Embryonic facial prominence (tissue), 1 donor: ENCODE data around the gene MERTK.
"Not testable (repeated sequence)": the region's sequence is repeated elsewhere in the genome, so short reads cannot be mapped to it uniquely, and the experiment has no call there.

Experiments
- DNase-seq: peaks from one replicate; pipeline ENCODE4 v3.0.0-alpha.2; 2016; ENCODE audit errors: extremely low spot score

Gene MERTK

DNA sequence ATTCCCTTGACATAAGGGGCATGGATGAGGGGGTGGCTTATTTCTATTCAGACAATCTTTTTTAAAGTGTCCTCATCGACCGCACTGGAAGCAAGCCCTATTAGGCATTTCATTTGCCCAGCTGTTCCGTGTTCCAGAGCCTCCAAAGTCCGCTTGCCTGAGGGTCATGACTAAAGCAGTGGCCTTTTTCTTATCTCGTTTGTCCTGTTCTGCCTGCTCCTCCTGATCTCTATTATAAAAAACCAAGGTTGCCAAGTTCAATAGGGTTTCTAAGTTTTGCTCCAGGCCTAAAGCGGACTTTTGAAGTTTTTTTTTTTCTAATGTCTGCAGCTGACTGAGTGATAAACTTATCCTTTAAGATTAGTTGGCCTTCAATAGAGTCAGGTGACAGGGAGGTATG is 143.1 kb downstream of the MERTK start:
- DNase-seq = not testable (repeated sequence)

- no peak for DNase-seq
Observed at GRCh38 chr2:112045446-112046014, 147.1 kb downstream of the MERTK start.

DNA sequence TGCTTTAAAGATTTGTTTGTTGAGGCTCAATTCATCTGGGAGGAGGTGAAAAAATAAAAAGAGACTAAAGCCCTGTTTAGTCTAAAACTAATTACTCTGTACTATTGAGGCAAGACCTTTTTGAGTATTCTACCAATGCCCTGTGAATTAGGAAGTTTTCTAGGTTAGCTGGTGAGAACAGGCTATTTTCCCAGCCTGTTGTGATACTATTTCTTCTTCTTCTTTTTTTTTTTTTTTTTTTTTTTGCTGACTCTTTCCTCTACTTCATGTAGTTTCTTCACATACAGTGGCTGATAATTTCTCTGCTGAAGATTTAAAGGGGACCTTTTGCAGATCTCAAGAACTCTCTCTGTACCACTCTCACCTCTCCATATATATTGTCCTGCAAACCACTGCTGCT is 147.8 kb downstream of the MERTK start:
- DNase-seq = no peak

GRCh38 chr2:112047537-112048235 is 149.3 kb downstream of the MERTK start:
- no peak for DNase-seq

- DNase-seq = no peak
Observed at GRCh38 chr2:112048236-112048592, 149.8 kb downstream of the MERTK start.

DNA sequence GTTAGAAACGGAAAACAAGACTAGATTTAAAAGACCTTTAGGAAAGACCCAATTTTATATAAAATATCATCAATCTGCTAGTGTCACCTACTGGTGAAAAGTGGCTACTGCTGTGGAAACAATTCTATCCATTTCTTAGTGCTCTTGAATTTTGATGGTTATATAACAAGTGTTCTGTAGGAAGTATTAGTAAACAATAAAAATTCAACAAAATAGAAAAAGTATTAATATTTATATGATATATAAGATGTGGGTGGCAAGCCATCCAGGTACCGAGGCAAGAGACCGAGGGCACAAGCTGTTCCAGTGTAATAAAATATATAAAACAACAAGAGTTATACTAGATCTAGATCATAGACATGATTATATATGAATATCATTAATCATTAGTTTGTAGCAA is 150.5 kb downstream of the MERTK start:
- DNase-seq = peak; percentile 71

- DNase-seq = no peak
Observed at GRCh38 chr2:112050316-112050715, 151.9 kb downstream of the MERTK start.

DNA sequence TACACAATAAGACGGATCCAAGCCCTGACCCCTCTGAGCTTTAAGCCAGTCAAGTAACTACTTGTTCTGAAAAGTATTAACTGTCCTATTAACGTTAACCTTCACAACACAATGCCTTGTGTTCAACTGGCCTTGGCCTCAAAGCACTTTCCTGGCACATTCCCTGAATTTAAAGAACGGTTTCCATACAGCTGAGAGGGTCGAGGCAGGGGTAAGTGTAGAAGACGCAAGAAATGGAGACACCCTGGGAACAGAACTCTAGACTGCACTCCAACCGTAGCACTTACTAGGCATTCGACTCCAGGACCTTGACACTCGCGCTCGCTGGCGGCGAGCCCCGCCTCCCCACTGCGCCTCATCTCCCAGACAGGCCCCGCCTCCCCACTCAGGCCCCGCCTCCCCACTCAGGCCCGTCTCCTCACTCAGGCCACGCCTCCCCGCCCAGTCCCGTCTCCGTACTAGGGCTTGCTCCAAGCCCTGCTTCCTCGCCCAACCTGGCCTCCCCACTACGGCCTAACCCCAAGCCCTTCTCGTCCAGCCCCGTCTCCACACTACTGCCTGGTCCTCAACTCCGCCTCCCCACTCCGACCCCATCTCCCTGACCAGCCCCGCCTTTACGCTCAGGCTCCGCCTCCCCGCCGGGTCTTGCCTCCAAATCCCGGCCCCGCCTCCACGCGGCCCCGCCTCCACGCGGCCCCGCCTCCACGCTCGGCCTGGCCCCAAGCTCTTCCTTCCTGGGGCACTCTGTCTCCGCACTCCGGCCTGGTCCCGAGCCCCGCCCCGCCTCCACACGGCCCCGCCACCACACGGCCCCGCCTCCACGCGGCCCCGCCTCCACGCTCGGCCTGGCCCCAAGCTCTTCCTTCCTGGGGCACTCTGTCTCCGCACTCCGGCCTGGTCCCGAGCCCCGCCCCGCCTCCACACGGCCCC is 155.8 kb downstream of the MERTK start:
- peak; percentile 91 for DNase-seq

DNA sequence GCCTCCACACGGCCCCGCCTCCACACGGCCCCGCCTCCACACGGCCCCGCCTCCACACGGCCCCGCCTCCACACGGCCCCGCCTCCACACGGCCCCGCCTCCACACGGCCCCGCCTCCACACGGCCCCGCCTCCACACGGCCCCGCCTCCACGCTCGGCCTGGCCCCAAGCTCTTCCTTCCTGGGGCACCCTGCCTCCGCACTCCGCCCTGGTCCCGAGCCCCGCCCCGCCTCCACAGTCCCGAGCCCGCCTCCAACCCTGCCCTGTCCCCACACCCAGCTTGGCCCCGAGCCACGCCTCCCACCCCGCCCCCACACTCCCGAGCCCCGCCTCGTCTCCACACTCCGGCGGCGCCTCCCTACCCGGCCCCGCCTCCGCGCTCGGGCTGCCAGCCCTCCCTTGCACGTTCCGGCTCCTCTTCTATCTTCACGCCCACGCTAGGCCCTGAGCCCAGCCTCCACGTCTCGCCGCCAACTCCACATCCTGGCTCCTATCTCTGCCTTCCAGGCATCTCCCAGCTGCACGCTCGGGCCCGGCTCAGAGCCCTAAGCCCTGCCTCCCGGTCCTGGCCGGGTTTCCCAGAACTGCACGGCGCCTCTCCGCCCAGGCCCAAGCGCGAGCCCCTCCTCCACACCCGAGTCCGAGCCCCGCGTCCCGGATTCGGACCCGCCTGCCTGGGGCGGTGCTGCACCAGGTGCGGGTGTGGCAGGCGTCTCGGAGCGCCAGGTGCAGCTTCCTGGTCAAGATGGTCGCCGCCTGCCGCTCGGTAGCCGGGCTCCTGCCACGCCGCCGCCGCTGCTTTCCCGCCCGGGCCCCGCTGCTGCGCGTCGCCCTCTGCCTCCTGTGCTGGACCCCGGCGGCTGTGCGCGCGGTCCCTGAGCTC is 156.7 kb downstream of the MERTK start, which contains the start of gene TMEM87B:
TMEM87B (plus strand) TSS at position 423 of the 883 bp plus-strand sequence; CDS start at position 746, 323 bp downstream.
- peak; percentile 93 for DNase-seq

DNA sequence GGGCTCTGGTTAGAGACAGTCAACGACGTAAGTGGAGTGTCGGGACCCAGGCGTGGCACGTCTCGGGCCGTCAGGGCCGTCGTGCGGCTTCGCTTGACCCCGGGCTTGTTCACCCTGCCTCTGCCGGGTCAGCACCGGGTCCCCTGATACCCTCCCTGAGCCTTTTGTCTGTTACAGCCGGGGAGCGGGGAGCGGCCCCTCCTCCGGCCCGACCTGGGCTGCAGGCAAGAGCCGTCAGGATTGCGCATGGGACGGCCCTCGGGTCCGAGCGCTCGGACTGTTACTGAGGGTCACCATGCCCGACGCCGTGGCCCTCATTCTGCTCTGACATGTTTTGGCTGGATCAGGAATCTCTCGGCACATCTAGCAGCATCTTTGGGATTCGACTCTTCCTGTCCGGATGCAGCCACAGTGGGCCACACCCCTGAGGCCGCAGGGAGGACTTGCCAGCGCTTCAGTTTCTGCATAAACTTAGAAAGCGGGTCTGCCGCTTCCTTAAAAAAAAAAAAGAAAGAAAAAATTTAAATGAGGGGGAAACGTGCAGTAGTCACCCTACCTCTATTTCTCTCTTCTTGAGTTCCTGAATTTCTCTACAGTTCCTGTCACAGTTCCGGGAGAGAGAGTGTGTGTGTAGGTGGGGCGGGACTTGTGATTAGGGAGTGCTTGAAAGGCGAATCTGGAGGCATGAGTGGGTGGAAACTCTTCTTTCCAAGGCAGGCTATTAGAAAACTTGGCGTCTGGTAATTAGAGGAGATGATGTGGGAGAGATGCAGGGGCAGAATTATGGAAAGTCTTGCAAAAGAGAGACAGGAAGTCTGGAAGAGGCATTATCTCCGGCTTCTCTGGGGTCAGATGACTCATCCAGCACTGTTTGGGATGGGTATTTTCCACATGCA is 157.6 kb downstream of the MERTK start:
- DNase-seq = peak; percentile 61

- DNase-seq = no peak
Observed at GRCh38 chr2:112056626-112056987, 158.2 kb downstream of the MERTK start.

- DNase-seq = no peak
Observed at GRCh38 chr2:112059671-112060070, 161.3 kb downstream of the MERTK start.

DNA sequence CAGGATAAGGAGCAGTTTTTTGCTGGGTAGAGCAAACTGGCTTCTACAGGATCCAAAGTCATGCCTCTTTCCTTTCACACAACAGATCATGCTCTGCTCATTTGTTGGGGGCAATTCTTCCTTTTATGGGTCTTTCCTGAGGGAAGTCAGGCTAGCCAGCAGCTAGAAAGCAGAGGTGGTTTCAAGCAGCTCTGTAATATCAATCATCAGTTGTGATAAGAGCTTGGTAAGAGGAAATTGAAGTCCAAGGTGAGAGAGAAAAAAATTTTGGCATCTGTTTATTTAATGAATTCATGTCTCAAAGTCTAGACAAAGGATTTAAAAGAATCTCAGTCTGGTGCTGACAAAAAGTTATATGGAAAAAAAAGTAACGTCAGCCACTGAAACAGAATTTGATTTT is 162.9 kb downstream of the MERTK start:
- DNase-seq = no peak

DNA sequence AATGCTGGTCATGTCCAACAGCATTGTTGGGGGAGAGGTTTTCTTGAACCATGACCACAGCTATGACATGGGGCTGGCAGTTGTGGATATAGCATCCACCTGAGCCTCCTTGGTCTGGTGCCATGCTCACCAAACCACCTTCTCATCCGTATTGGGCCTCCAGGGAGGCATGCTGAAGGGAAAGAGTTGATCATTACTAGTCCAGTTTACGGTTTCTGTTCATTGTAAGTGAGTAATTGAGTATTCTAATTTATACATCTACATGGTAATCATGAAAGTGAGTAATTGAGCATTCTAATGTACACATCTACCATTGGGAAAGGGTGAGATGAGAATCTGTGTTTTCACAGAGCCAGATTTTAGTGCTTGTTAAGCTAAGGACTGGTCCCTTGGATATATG is 163.4 kb downstream of the MERTK start:
- DNase-seq = no peak

GRCh38 chr2:112062894-112063293 is 164.5 kb downstream of the MERTK start:
- no peak for DNase-seq

DNA sequence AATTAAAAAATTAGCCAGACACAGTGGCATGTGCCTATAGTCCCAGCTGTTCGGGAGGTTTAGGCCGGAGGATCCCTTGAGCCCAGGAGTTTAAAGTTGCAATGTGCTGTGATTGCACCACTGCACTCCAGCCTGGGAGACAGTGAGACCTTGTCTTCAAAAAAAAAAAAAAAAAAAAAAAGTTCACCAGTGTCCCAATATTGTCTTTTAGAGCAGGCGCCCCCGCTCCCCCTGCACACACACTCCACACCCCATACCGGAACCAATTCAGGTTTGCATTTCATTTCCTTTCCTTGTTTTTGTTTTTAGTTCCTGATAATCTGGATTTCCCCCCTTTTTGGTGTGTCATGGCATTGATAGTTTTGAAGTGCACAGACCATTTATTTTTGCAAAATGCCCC is 167.1 kb downstream of the MERTK start:
- DNase-seq = no peak

GRCh38 chr2:112065966-112066365 is 167.6 kb downstream of the MERTK start:
- DNase-seq = no peak

DNA sequence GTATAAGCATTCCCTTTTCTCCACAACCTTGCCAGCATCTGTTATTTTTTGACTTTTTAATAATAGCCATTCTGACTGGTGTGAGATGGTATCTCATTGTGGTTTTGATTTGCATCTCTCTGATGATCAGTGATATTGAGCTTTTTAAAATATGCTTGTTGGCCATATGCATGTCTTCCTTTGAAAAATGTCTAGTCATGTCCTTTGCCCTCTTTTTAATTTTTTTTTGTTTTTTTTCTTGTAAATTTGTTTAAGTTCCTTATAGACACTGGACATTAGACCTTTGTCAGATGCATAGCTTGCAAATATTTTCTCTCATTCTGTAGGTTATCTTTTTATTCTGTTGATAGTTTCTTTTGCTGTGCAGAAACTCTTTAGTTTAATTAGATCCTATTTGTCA is 171.4 kb downstream of the MERTK start:
- DNase-seq = not testable (repeated sequence)

DNA sequence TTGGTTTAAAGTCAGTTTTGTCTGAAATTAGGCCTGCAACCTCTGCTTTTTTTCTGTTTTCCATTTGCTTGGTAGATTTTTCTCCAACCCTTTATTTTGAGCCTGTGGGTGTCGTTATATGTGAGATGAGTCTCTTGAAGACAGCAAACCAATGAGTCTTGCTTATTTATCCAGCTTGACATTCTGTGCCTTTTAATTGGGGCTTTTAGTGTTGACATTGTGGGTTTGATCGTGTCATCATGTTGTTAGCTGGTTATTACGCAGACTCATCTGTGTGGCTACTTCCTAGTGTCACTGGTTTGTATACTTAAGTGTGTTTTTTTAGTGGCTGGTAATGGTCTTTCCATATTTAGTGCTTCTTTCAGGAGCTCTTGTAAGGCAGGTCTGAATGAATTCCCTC is 175.5 kb downstream of the MERTK start:
- no peak for DNase-seq

- no peak for DNase-seq
Observed at GRCh38 chr2:112074506-112074905, 176.1 kb downstream of the MERTK start.
